Measurements from ENCODE around the gene C21orf58. TPM values are rescaled to one million over a fixed set of nuclear protein-coding genes. Genes with fewer than 3 reads are reported as not detected.
"Not testable (repeated sequence)": the region's sequence is repeated elsewhere in the genome, so short reads cannot be mapped to it uniquely, and the experiment has no call there.

The C21orf58 gene
- total RNA-seq, 1 donor from 2014 or later = 0.79 TPM

DNA sequence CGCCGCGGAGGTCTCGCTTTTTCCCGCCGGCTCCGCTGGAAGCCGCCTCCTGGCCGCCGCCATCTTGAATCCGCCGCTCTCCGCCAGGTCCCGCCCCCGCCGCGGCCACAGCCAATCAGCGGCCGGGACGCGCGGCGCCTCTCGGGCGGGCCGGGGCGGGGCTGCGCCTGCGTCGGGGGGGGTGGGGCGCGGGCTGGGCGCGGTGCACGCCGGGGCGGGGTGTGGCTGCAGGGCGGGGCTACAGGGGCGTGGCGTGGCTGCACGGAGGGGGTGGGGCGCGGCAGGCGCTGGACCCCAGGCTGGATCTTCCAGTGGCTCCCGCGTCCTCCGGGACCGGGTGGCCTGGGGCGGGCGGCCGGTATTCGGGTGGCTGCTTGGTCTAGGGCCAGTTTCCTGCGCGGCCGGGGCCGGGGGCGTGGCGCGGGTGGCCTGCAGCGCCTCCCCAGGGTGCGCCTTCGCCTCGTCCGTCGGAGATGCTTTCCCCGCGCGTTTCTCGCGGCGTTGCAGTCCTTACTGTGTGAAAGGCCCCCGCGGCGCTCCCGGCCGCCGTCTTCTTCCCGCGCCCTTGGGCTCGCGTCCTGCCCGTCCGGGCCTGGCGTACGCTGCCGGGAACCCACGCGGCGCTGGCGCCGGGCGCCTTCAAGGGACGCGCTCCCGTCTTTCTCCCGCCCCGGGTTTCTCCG is 861 bp upstream of the C21orf58 start:
- peak; percentile 84 to 92 for DNase-seq (ENCODE audit: low read depth in 2 of 2)

DNA sequence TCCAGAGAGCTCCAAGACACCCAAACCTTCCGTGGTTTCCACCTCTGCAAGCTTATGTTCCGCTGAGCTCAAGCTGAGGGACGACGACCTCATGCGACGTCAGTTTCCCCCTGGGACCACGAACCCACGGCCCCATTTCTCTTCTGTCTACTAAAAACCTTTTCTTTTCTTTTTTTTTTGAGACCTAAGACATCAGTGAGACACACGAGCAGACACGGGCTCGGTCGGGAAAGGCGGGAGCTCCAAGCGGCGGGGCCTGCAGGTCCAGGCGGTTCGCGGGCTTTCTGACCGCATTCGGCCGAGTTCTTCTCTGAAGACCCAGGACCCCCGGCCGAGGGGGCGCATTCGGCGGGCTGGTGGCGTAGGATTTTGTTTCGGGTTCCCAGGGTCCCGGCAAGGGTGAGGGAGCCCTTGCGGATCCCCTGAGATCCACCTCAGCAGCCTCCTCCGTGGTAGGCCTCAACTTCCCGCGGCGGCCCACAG is 402 bp downstream of the C21orf58 start:
- DNase-seq (ENCODE audit: low read depth in 2 of 2) = peak; percentile 22 to 26

DNA sequence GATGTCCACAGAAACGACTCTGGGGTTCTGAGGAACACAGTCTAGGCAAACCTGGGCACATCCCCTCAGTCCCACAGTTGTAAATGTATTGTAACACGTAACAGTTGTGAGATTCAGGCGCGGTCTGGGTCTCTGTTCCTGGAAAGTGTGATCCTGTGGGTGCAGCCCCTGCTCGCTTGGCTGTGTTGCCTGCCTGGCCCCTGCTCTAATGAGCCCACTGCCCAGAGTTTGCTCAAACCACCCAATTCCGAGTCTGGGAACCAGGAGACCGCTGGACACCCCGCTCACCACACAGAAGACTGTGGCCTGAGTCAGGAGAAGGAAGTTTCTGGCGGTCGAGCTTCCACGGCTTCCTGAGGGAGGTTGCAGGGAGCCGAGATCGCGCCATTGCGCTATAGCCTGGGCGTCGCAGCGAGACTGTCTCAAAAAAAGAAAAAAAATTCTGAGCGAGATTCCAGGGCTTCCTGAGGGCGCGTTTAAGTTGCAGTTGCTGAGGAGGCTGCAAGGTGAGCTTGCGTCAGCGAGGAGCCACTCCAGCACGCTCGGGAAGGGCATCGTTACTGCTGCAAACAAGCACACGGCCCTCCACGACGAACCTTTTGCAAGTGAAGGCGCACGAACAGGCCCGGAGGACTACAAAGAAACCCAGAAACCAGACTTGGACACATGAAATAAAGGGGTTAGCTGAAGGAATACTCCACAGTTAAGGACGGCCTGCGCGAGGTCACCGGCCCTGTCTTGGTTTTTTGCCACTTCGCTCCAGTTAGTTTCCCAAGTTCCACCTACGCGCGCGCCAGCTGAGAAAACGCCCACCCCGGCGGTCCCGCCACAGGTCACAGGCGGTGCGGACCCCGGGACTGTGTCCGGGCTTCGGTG is 1.1 kb downstream of the C21orf58 start:
- peak; percentile 25 to 56 for DNase-seq (ENCODE audit: low read depth in 2 of 2)

DNA sequence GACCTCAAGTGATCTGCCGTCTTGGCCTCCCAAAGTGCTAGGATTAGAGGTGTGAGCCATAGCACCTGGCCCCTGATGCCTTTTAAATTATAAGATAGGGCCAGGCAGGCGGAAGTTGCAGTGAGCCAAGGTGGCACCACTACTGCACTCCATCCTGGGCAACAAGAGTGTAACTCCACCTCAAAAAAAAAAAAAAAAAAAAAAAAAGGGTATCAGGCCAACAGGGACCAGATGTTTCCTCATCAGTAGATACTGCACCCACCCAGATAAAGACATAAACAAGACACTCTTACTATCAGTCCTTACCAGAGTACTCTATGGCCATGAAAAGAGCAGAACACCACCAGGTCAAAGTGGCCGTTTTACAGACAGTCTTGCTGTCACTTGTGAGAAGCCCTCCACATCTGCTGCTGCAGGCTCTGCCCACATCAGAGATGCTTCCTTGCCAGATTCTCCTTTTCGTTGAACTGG is 3.3 kb downstream of the C21orf58 start:
- DNase-seq (ENCODE audit: low read depth in 2 of 2) = peak; percentile 37 to 45

DNA sequence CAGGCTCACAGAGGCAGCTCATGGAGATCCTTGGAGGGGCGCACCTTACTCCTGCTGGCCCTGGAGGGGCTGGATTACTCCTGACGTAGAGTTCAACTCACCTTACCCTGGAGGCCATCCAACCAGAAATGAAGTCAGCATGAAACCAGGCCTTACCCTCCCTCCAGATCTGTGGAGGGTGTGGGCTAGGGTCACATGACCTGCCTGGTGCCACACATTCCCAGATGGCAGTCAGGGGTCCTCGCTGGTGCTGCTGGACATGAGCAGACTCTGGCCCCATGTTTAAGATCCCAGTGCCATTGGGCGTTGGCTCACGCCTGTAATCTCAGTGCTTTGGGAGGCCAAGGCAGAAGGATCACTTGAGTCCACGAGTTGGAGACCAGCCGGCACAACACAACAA is 4.5 kb downstream of the C21orf58 start:
- no peak for DNase-seq (ENCODE audit: low read depth in 2 of 2)

DNA sequence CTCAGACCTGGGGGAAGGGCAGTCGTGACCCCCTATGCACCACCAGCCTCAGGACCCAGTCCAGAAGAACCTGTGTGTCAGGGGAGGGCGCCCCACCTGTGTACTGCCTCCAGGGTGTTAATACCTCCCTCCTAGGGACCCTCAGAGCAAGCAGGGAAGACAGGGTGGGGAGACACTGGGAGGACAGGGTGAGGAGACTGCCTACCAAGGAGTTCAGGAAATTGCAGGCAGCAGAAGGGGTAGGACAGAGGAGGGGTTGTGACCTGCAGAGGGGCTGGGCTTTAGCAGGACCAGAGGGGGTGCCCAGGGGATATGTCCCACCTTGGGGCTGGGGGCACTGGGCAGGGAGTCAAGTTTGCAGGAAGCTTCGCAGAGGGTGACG is 5.2 kb downstream of the C21orf58 start:
- DNase-seq (ENCODE audit: low read depth in 2 of 2) = no peak

DNA sequence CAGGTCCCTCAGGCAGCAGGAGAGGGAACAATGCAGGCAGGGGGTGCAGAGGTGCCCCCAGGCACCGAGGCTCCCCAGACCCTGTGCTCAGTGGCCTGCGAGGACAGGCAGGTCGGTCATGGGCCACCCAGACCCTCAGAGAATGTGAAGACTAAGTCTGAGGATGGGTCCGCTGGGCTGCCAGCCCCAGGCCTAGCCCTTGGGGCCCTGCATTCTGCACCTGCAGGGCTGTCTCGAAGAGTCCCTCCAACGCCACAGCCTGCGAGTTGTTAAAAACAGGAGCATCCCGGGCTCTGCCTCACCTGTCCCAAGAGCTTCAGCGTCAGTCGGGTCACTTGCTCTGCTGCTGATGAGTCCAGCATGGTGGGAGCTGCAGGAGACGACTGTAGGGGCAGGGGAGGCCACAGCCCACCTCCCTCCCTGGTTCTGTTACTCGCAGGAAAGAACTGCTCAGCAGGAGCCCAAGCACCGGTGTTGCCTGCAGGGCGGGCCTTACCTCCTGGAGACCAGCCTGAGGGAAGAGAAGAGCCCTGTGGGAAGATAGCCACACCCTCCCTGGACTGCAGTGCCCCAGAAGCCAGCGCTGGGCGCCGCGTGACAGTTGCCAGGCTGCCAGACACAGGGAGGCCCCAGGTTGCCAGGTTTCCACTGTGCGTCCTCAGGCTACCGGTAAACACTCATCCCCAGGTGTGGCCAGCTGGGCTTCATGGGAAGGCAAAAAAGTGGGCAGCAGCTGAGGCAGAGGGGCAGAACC is 5.8 kb downstream of the C21orf58 start:
- no peak for DNase-seq (ENCODE audit: low read depth in 2 of 2)

DNA sequence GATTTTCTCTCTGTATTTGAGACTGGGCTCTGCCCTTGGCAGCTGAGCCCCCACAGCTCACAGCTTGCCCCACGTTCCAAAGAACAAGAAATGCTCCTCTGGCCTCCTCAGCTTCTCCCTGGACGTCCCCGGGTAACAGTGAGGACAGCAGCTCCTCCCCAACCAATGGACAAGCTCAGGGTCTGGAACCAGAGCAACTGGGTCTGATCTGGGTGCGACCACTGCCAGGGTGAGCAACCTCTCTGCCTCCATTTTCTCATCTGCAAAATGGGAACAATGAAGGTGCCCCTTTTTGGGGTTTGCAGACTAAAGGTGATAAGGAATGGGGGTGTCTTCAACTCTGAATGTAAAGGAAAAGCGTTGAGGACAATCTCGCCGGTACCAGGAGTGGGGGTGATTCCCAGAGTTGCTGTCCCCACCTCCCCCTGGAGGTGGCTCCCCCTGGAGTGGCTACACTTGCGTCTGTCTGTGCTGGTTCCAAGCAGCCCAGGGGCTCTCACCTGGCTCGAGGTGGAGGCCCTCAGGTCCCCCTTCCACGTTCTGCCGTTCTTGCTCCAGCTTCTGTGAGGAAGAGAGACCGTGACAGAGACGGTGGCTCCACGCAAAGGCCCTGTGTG is 6.9 kb downstream of the C21orf58 start:
- DNase-seq (ENCODE audit: low read depth in 2 of 2) = no peak

DNA sequence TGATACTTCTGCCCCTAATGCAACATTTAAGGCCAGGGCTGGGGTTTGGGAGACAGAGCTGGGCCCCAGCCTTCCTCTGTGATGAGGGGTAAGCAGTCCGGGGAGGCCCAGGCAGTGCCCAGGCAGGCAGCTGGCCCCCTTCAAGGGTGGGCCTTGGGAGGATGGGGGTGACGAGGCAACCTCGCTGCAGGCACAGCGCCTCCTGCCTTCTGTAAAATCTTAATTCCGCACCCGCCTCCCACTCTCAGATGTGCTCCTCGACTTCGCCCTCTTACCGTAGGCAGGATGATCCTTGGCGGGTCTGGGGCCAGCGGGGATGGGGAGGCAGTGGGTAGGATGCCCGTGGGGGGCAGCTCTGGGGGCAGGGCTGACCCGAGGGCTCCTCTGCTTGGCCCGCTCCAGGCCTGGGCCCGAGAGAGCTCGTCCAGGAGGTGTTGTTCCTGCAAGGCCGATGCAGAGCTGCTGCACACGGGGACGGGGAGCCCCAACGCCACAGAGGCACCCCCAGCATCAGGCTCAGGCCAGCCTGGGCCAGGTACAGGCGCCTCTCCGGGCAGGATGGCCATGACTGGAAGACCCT is 9.1 kb downstream of the C21orf58 start:
- no peak for DNase-seq (ENCODE audit: low read depth in 2 of 2)

DNA sequence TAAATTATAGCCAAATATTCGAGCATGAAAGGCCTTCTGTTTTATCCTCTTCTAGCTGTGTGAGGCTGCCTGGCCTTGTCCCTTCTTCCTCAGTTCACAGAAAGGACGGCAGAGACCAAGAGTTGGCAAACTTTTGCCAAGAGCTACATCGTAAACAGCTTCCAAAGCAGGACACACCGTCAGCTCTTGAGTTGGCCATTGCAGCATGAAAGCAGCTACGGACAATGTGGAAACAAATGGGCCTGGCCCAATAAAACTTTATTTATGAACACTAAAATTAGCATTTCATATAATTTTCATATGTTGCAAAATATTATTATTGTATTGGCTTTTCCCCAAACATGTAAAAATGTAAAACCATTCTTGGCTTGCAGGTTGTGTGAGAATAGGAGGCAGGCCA is 10.7 kb downstream of the C21orf58 start:
- no peak for DNase-seq (ENCODE audit: low read depth in 2 of 2)

DNA sequence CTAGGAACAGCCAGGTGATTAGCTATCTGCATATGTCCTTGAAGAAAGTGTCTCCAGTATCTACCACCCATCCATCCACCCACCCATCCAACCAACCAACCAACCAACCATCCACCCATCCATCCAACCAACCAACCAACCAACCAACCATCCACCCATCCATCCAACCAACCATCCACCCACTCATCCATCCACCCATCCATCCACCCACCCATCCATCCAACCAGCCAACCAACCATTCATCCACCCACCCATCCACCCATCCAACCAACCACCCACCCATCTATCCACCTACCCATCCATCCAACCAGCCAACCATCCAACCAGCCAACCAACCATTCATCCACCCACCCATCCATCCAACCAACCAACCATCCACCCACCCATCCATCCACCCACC is 12.1 kb downstream of the C21orf58 start:
- no peak for DNase-seq (ENCODE audit: low read depth in 2 of 2)

DNA sequence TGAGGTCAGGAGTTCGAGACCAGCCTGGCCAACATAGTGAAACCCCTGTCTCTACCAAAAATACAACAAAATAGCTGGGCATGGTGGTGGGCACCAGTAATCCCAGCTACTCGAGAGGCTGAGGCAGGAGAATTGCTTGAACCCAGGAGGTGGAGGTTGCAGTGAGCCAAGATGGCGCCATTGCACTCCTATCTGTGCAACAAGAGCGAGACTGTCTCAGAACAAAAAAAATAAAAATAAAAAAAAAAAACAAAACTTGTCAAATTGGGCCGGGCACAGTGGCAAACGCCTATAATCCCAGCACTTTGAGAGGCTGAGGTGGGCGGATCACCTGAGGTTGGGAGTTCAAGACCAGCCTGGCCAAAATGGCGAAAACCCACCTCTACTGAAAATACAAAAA is 13.4 kb downstream of the C21orf58 start:
- not testable (repeated sequence) for DNase-seq (ENCODE audit: low read depth in 2 of 2)

DNA sequence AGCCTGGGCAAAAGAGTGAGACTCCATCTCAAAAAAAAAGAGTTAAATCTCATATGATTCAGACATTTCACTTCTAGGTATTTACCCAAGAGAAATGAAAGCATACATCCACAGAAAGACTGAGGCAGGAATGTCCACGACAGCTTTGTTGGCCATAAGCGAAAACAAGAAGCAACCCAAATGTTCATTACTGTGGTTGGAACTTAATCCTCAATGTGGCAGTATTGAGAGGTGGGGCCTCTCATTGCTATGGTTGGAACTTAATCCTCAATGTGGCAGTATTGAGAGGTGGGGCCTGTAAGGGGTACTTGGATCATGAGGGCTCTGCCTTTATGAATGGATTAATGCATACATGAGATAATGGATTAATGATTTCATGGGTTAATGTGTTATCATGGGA is 15.2 kb downstream of the C21orf58 start:
- DNase-seq (ENCODE audit: low read depth in 2 of 2) = no peak

DNA sequence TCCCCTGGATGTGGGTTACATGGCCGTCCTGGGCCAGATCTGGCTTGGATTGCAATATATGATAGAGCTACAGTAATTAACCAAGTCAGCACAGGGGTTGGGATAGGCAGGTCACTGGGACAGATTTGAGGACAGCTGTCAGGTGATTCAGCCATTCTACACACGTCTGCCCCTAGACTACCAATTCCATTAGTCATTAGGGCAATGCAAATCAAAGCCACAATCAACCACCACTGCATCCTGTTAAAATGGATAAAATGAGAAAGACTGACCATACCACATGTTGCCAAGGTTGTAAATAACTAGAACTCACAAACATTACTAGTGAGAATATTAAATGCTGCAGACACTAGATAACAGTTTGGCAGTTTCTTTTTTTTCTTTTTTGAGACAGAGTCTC is 16.0 kb downstream of the C21orf58 start:
- peak in 1 of 2 donors; percentile 19 for DNase-seq (ENCODE audit: low read depth in 2 of 2)

DNA sequence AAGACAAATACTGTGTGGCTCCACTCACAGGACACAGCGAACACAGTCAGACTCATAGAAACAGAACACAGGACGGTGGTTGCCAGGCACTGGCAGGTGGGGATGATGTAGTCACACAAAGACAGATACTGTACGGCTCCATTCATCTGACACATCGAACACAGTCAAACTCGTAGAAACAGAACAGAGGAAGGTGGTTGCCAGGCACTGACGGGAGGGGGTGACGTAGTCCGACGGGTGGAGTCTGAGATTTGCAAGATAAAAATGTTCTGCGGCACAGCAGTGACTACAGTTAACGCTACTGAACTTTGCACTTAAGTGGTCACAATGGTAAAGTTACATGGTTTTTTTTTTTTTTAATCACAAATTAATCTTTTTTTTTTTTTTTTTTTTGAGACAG is 18.7 kb downstream of the C21orf58 start:
- no peak for DNase-seq (ENCODE audit: low read depth in 2 of 2)

DNA sequence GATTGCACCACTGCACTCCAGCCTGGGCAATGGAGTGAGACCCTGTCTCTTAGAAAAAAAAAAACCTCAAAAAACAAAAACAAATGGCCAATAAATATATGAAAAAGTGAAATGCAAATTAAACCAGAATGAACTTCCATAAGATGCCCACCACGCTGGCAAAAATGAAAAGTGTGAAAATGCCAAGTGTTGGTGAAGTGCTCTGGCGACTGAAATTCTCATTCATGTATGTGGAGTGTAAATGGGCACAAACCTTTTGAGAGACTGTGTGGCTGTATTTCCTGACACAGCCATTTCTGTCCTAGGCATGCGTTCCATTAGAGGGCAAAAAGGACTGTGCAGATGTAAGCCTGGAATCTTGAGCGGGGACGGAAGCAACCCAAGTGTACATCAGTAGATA is 19.2 kb downstream of the C21orf58 start:
- DNase-seq (ENCODE audit: low read depth in 2 of 2) = no peak

DNA sequence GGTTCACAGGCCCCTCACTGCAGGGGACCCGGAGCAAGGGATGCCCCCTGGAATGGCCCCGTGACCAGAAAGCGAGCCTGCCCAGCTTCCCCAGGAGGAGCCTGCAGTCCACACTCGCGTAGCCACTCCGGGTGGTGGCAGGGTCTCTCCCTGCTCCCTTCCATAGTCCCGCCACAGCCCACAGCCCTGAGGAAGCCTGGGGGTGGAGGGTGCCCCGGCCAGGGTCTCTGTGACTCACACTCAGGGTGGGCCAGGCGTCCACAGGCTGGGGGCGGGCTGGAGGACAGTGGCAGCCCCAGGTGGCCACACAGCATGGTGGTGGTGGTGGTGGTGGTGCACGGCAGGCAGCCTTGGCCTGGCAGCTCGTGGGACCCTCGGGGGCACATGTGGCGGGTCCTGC is 21.9 kb downstream of the C21orf58 start:
- no peak for DNase-seq (ENCODE audit: low read depth in 2 of 2)

DNA sequence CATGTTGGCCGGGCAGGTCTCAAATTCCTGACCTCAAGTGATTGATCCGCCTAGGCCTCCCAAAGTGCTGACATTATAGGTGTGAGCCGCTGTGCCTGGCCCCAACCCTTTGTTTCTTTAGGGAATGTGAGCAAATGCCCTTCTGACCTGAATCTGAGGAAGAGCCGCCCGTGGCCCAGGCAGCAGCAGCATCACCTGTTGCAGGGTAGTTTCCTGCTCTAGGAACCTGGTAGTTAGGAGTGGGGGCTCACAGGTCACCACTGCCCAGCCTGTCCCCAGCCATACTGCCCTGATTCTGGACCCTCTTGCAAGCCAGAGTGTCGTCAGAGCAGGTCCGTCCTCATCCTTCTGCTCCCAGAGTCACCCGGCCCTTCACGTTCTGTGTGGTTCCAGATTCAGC is 24.5 kb downstream of the C21orf58 start:
- no peak for DNase-seq (ENCODE audit: low read depth in 2 of 2)

DNA sequence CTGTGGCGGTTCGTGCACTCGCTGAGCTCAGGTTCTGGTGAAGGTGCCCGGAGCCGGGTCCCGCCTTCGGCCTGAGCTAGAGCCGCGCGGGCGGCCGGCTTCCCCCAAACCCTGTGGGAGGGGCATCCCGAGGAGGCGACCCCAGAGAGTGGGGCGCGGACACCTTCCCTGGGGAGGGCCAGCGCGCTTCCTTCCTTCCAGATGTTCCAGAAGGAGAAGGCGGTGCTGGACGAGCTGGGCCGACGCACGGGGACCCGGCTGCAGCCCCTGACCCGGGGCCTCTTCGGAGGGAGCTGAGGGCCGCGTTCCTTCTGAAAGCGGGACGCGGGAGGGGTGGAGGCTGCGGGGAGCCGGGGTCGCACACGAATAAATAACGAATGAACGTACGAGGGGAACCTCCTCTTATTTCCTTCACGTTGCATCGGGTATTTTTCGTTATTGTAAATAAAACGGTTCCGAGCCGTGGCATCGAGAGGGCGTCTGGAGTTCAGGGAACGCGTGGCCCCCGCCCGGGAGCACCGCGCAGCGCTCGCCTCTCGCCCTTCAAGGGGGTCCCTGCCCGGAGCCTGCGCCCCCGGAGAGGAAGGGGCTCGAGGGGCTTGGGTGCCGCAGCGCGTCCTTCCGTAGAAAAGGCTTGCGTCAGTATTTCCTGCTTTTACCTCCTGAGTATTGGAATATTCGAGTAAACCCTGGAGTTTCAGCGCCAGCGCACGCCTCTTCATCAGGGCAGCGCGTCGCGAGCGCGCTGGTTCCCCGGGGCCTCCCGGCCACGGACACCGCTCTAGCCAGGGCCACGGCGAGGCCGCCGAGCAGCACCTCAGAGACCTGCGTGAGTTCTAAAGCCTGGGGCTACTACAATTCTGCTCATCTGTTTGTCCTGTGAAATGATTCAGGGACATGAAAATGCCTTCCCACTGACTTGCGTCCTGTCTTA is 26.1 kb downstream of the C21orf58 start:
- DNase-seq (ENCODE audit: low read depth in 2 of 2) = peak; percentile 42 to 55
